ENCODE data around the gene LCE5A.
"Not testable (repeated sequence)": the region's sequence is repeated elsewhere in the genome, so short reads cannot be mapped to it uniquely, and the experiment has no call there.

Gene LCE5A

DNA sequence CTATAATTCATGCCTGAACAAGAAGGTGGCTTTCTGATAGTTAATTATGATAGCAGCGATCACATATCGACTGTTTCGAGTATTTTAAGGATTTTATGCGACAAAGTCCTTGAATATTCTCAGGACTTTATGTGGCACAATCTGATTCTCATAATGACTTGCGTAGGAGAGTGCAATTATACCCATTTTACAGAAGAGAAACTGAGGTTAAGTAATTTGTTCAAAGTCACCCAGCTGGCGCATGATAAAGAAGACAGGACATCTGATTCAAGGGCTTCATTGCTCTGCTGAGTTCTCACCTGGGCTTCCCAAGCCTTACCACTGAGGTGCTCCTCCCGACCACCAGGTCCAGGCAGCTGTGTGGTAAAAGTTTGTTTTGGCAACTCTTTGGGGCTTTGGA is 5.5 kb downstream of the LCE5A start:
- DNase-seq (ENCODE audit: low spot score) = no peak

DNA sequence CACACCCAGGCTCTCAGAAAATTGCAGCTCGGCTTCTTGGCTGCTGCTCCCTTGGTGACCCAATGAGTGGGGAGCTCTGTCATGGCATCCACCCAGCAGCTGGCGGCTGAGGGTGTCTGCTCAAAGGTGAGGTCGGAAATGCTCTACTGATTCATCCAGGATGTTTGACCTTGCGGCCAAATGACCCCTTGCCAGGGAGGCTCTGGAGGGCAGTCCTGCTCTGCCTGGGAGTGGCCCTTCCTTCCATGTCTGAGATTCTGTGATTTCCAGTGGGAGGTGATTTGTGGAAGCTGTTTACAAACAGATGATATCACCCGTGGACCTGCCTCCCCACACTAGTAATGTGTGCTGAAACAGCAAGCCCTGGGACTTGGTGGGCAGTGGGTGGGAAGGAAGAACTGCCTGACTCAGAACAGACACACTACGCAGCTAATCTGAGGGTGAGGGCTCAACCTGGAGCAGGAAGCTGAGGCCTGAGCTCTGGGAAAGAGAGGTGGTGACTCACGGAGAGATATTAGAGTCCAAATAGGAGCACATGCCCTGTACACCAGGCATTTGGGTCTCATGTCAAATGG is 6.7 kb downstream of the LCE5A start:
- no peak for DNase-seq (ENCODE audit: low spot score)

DNA sequence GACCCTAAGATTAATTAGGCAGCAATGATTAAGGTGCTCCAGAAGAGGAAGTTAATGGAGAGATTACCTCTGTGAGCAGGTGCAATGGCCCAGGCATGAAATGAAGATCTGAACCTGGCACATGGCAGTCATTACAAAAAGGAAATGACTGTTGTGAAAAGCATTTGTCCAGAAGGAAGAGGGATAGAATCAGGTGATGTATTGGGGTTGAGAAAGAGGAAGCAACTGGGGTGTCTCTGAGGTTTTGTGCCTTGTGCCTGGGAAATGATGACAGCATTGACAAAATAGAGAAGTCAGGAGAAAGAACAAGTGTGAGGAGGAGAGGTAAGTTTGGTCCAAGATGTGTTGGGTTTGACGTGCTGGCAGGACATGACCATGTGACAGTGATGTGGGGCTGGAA is 9.2 kb downstream of the LCE5A start:
- DNase-seq (ENCODE audit: low spot score) = no peak

- no peak for DNase-seq (ENCODE audit: low spot score)
Observed at GRCh38 chr1:152520561-152521090, 10.0 kb downstream of the LCE5A start.

- DNase-seq (ENCODE audit: low spot score) = no peak
Observed at GRCh38 chr1:152525080-152525641, 14.6 kb downstream of the LCE5A start.

DNA sequence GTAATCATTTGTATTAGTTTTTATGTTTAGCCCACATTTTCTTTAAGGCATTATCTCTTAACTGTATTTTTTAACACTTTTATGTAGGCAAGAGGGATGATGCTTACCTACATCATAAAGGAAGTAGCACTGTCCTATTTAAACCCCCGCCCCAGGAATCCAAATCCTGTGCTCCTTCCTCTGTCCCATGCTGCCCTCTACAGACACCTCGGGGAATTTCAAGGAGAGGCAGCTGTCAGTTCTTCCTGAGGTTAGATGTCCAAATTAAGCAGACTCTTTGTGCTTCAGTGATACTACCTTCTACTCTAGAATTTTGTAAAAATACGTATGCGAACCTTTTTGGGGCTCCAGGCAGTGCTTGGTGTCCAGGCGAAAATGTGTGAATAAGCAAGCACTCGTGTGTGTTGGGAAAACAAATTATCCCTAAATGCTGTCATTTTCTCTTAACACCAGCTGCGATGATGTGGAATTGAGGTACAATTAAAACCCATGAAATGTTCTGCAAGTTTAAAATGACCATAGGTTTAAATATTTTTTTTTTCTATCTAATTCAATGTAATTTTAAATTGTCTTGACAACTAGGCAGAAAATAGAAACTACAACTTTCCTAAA is 22.8 kb downstream of the LCE5A start:
- DNase-seq (ENCODE audit: low spot score) = peak; percentile 74

- DNase-seq (ENCODE audit: low spot score) = no peak
Observed at GRCh38 chr1:152535774-152536173, 25.2 kb downstream of the LCE5A start.

DNA sequence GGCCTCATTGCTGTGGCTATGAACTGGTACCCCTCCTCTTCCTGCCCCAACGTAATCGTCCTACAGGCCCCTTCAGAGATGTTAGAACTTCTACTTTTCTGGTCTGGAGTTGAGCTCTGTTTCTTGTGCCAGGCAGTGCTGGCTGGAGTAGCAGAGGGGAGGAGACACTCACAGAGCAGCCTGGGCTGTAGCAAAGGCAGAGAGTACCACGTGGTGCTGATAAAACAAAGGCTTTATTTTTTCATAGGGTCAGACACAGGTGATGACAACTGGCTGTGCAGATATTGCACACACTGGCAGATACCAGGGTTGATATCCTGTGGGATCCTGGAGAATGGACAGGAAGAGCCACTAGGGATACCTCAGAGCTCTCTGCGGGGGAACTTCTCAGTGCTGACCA is 26.9 kb downstream of the LCE5A start:
- no peak for DNase-seq (ENCODE audit: low spot score)

DNA sequence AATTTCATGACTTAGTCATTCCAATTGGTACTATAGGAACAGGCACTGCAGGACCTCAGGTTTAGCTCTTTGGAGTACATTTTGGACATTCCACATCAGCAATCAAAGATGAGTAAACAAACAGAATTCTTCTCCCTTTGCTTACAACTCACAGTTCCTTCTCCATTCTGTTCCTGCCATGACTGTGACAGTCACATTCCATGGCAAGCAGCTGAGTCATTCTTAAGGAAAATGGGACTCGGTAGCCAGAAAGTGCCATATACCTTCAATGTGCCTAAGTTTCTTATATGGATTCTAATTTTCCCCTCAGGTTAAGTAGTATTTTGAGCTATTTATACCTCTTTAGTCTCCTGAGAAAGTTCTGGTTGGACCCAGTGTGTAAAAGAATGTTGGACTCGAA is 29.3 kb downstream of the LCE5A start:
- DNase-seq (ENCODE audit: low spot score) = no peak

DNA sequence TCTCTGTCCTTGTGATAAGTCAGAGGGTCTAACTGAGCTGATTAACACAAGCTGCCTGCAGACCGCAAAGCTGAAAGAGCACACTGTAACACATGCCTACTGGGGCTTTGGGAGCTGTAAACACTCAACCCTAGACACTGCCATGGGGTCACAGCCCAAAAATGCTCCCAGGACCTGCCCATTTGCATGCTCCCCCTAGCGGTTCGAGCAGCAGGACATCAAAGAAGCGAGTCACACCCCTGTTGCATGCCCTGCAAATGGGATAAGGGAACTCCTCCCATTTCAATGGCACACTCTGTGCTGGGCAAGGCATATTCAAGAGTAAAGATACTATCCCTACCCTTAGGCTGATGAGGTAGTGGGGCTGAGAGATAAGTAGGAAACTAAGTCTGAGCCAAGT is 33.2 kb downstream of the LCE5A start:
- DNase-seq (ENCODE audit: low spot score) = no peak

DNA sequence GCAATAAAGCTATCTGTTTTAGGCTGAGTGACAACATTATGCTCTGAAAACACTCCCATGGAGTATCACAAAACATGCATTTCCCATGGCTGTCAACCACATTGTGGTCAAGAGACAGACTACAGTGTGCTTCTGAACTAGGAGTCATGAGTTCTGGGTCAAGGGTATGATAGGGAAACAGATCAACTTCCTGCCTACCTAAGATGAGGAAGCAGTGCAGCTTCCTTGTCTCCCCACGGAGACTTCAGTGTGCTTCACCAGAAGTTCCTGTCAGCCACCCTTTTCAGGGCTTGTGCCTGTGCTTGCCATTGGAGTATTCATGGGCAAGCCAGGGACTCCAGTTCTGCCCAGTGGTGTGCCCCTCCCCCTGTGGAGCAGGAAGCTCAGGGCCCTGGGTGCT is 36.1 kb downstream of the LCE5A start:
- DNase-seq (ENCODE audit: low spot score) = no peak

DNA sequence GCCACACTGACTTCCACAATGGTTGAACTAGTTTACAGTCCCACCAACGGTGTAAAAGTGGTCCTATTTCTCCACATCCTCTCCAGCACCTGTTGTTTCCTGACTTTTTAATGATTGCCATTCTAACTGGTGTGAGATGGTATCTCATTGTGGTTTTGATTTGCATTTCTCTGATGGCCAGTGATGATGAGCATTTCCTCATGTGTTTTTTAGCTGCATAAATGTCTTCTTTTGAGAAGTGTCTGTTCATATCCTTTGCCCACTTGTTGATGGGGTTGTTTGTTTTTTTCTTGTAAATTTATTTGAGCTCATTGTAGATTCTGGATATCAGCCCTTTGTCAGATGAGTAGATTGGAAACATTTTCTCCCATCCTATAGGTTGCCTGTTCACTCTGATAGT is 37.8 kb downstream of the LCE5A start:
- DNase-seq (ENCODE audit: low spot score) = not testable (repeated sequence)
